A549 (cell line): Measurements from ENCODE around the gene GNGT2.

Experiments used
- BHLHE40 ChIP-seq: IDR thresholded peaks from 2 replicates; pipeline ENCODE4 v1.6.1; 2012; ENCODE audit warnings: low read depth, low read length, inconsistent platforms
- CTCF ChIP-seq: fragments of >200 bp; sonication (Bioruptor Twin); formaldehyde crosslinking; IDR thresholded peaks from 3 replicates; pipeline ENCODE4 v1.5.1; 2016
- POLR2AphosphoS2 ChIP-seq: conservative IDR thresholded peaks from 2 replicates; pipeline ENCODE4 v1.6.1; 2012; ENCODE audit warnings: low read length, improper control_type of control experiment, inconsistent platforms
- REST ChIP-seq: fragments of 200-600 bp; sonication (generic); IDR thresholded peaks from 2 replicates; pipeline ENCODE4 v1.6.1; 2016; ENCODE audit warnings: antibody characterized with exemption, mild to moderate bottlenecking, moderate library complexity
- RNF2 ChIP-seq: fragments of 200-600 bp; sonication (generic); IDR thresholded peaks from 2 replicates; pipeline ENCODE4 v1.6.1; 2016; ENCODE audit warnings: low read depth, mild to moderate bottlenecking, antibody characterized with exemption, moderate library complexity, borderline replicate concordance

GRCh38 chr17:49234509-49235080, 24.2 kb upstream of the GNGT2 start:
- TF ChIP-seq REST (no peak), BHLHE40 (no peak), RNF2 (no peak), CTCF (no peak), POLR2AphosphoS2 (no peak)
